Fibroblast of lung (primary cell): Measurements from ENCODE around the gene OPTC. TPM values are rescaled to one million over a fixed set of nuclear protein-coding genes. Genes with fewer than 3 reads are reported as not detected.

Experiments
- DNase-seq, 2 donors: peaks; one replicate each; pipeline versions ENCODE4 v3.0.0 to v3.0.0-alpha.2; 2010; ENCODE audit warnings: low read depth in 2 of 2
- H2AFZ ChIP-seq: 2 replicates; pipeline ENCODE4 v1.5.1; 2012; ENCODE audit warnings: low read length, control low read depth, inconsistent platforms
- H3K27ac ChIP-seq: 2 replicates; pipeline ENCODE4 v1.5.1; 2011; ENCODE audit warnings: low read length, control low read depth; ENCODE audit not compliant: insufficient read depth
- H3K27me3 ChIP-seq: 2 replicates; pipeline ENCODE4 v1.5.1; 2011; ENCODE audit warnings: mild to moderate bottlenecking, low read length; ENCODE audit not compliant: control insufficient read depth, insufficient read depth
- H3K36me3 ChIP-seq: 2 replicates; pipeline ENCODE4 v1.5.1; 2011; ENCODE audit warnings: low read length; ENCODE audit not compliant: control insufficient read depth, insufficient read depth
- H3K4me1 ChIP-seq: 2 replicates; pipeline ENCODE4 v1.5.1; 2011; ENCODE audit warnings: low read length; ENCODE audit not compliant: control insufficient read depth, insufficient read depth; ENCODE audit errors: extremely low read depth
- H3K4me2 ChIP-seq: 2 replicates; pipeline ENCODE4 v1.5.1; 2011; ENCODE audit warnings: low read length, control low read depth; ENCODE audit not compliant: insufficient read depth; ENCODE audit errors: extremely low read depth
- H3K4me3 ChIP-seq, 4 experiments: fragments of 200-600 bp in 1 of 4; sonication (generic) in 1 of 4; replicated peaks in 1 of 4; 2 replicates each; pipeline ENCODE4 v1.5.1; 2011 to 2016; ENCODE audit warnings: low read length in 4 of 4, low read depth in 3 of 4, mild to moderate bottlenecking in 3 of 4, control low read depth in 2 of 4, inconsistent platforms in 1 of 4, mixed read lengths in 1 of 4; ENCODE audit not compliant: insufficient read depth in 1 of 4; ENCODE audit errors: control extremely low read depth in 1 of 4
- H3K79me2 ChIP-seq: 2 replicates; pipeline ENCODE4 v1.5.1; 2012; ENCODE audit warnings: mild to moderate bottlenecking, low read length, inconsistent platforms; ENCODE audit not compliant: control insufficient read depth, insufficient read depth
- H3K9ac ChIP-seq: 2 replicates; pipeline ENCODE4 v1.5.1; 2011; ENCODE audit warnings: mild to moderate bottlenecking, low read length, control low read depth; ENCODE audit not compliant: insufficient read depth
- H3K9me3 ChIP-seq: 2 replicates; pipeline ENCODE4 v1.5.1; 2012; ENCODE audit warnings: low read depth, low read length; ENCODE audit not compliant: control insufficient read depth, insufficient read depth
- H4K20me1 ChIP-seq: 2 replicates; pipeline ENCODE4 v1.5.1; 2011; ENCODE audit warnings: low read length; ENCODE audit not compliant: control insufficient read depth, insufficient read depth; ENCODE audit errors: extremely low read depth
- EZH2 ChIP-seq: IDR thresholded peaks from 2 replicates; pipeline ENCODE4 v1.5.1; 2012; ENCODE audit warnings: low read length, control low read depth, mild to moderate bottlenecking; ENCODE audit errors: missing control alignments
- polyA plus RNA-seq, 2 donors: library from polyadenylated mRNA; depleted of rRNA in 1 of 2; stranded (reverse) in 1 of 2; unstranded in 1 of 2; fragments of >200 nt; gene quantifications; 2 replicates each; pipeline ENCODE4 v1.2.1, GENCODE V29; 2011 to 2012; ENCODE audit warnings: missing spikeins in 1 of 2
- total RNA-seq: library from RNA; depleted of rRNA; stranded (reverse); fragments of >200 nt; gene quantifications from 2 replicates; pipeline ENCODE4 v1.2.1, GENCODE V29; 2014
- TF ChIP-seq, protein P1 (sequence below), 2 donors: IDR thresholded peaks in 1 of 2; conservative IDR thresholded peaks in 1 of 2; 1 replicate in 1 of 2; 2 replicates in 1 of 2; pipeline ENCODE4 v1.5.1; 2011 to 2012; ENCODE audit warnings: low read length in 2 of 2, control low read depth in 1 of 2, inconsistent platforms in 1 of 2, low read depth in 1 of 2, mild to moderate bottlenecking in 1 of 2

OPTC gene
- total and polyA plus RNA-seq, 2 donors (not counting 1 experiment from before 2014, with no cell fraction given), result not detected

DNA sequence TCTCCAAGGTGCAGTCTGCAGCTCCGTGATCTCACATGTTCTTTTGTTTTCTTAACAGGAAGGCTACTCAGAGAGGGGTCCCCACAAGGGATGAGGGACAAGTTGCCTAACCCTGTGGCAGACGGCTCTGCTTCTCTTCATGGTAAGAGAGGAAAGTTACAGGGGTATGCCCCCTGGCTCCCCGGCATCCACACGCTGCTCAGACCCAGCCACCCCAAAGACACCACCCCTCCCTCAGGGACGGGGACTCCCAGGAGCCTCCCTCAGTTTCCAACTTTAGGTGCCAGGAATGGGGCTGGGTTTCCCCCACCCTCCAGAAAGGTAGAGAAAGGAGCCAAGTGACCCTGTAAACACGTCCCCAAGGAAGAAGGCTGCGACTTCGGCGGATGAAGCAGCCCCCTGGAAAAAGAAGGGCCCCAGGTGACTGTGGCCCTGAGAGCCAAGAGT is 19.7 kb downstream of the OPTC start:
- Histone ChIP-seq H2AFZ (no peak overlapping the region), H3K4me3 (no peak overlapping the region), H3K27me3 (no peaks in the 10 kb centered on the region)

GRCh38 chr1:203516184-203516583 is 22.2 kb downstream of the OPTC start:
- Histone ChIP-seq H3K4me2 (no peak overlapping the region), H3K4me1 (peaks cover 40% of the 10 kb centered on the region), H3K27me3 (no peaks in the 10 kb centered on the region), H2AFZ (no peak overlapping the region), H3K9me3 (no peaks in the 10 kb centered on the region), H4K20me1 (no peaks in the 10 kb centered on the region), H3K27ac (no peak overlapping the region), H3K9ac (no peak overlapping the region), H3K79me2 (no peaks in the 10 kb centered on the region), H3K4me3 (no peak overlapping the region), H3K36me3 (no peaks in the 10 kb centered on the region)
- DNase-seq, result no peak
- TF ChIP-seq, protein P1, sequence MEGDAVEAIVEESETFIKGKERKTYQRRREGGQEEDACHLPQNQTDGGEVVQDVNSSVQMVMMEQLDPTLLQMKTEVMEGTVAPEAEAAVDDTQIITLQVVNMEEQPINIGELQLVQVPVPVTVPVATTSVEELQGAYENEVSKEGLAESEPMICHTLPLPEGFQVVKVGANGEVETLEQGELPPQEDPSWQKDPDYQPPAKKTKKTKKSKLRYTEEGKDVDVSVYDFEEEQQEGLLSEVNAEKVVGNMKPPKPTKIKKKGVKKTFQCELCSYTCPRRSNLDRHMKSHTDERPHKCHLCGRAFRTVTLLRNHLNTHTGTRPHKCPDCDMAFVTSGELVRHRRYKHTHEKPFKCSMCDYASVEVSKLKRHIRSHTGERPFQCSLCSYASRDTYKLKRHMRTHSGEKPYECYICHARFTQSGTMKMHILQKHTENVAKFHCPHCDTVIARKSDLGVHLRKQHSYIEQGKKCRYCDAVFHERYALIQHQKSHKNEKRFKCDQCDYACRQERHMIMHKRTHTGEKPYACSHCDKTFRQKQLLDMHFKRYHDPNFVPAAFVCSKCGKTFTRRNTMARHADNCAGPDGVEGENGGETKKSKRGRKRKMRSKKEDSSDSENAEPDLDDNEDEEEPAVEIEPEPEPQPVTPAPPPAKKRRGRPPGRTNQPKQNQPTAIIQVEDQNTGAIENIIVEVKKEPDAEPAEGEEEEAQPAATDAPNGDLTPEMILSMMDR (conservative IDR thresholded peaks at IDR 0.05 in 1 of 2, IDR thresholded peaks at IDR 0.05 in 1 of 2; ENCODE audit: low read depth in 1 of 2, low read length in 2 of 2), result no peak
- no peak for TF ChIP-seq EZH2

More for the DNA sequence above, 19.7 kb downstream of the OPTC start:
- TF ChIP-seq EZH2, result no peak
- TF ChIP-seq, protein P1 (conservative IDR thresholded peaks at IDR 0.05 in 1 of 2, IDR thresholded peaks at IDR 0.05 in 1 of 2; ENCODE audit: low read depth in 1 of 2, low read length in 2 of 2), result no peak
- H3K79me2 ChIP-seq, result no peaks in the 10 kb centered on the region
- H3K27ac ChIP-seq, result peak overlapping the region; percentile 91
- DNase-seq, result no peak
- H3K9ac ChIP-seq, result peak overlapping the region; percentile 57
- H4K20me1 ChIP-seq, result no peaks in the 10 kb centered on the region
- no peaks in the 10 kb centered on the region for H3K9me3 ChIP-seq
- H3K36me3 ChIP-seq, result no peaks in the 10 kb centered on the region
- no peak overlapping the region for H3K4me2 ChIP-seq
- H3K4me1 ChIP-seq, result peaks cover 24% of the 10 kb centered on the region

- Histone ChIP-seq H3K27ac (no peak overlapping the region), H4K20me1 (no peaks in the 10 kb centered on the region), H2AFZ (no peak overlapping the region), H3K4me1 (peaks cover 39% of the 10 kb centered on the region), H3K4me2 (no peak overlapping the region), H3K36me3 (no peaks in the 10 kb centered on the region), H3K27me3 (no peaks in the 10 kb centered on the region), H3K4me3 (no peak overlapping the region), H3K79me2 (no peaks in the 10 kb centered on the region), H3K9me3 (no peaks in the 10 kb centered on the region), H3K9ac (no peak overlapping the region)
- no peak for TF ChIP-seq EZH2
- TF ChIP-seq, protein P1 (conservative IDR thresholded peaks at IDR 0.05 in 1 of 2, IDR thresholded peaks at IDR 0.05 in 1 of 2; ENCODE audit: low read depth in 1 of 2, low read length in 2 of 2), result no peak
- no peak for DNase-seq
Measured at GRCh38 chr1:203516906-203517305, 23.0 kb downstream of the OPTC start.
